ENCODE results near the gene KCNC3. TPM values are rescaled to one million over a fixed set of nuclear protein-coding genes. Genes with fewer than 3 reads are reported as not detected.

Gene KCNC3
- total and polyA plus RNA-seq, 4 donors = 0.56 to 1.6 (median 1.1) TPM

DNA sequence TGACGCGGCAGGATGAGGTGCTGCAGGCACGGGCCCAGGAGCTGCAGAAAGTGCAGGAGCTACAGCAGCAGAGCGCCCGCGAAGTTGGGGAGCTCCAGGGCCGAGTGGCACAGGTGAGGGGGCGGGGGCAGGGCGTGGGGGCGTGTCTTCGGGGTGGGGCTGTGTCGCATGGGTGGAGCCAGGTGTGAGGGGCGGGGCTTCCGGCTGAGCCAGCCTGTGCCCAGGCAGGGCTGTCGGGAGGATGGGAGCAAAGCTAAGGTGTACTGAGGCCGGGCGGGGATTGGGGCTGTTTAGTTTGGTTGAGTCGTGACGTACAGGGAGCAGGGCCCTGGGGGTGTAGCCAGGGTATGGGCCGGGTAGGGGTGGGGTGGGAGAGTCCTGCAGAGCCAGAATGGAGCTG is 62.3 kb downstream of the KCNC3 start:
- peak; percentile 85 for DNase-seq (ENCODE audit: low spot score)
- Histone ChIP-seq H3K36me3 (ENCODE audit: control insufficient read depth in 4 of 4, insufficient read depth in 3 of 4, low read depth in 1 of 4, low read length in 3 of 4) (peaks cover 8 to 37% (median 8%) of the 10 kb centered on the region in 4 donors), H3K4me3 (ENCODE audit: low read depth in 1 of 3, low read length in 3 of 3) (no peak overlapping the region), H3K9ac (ENCODE audit: low read depth in 1 of 2, low read length in 2 of 2) (no peak overlapping the region), H3K27ac (ENCODE audit: low read depth in 1 of 2, low read length in 2 of 2) (no peak overlapping the region), H3K27me3 (ENCODE audit: control insufficient read depth in 4 of 4, insufficient read depth in 4 of 4, low read length in 3 of 4) (no peaks in the 10 kb centered on the region), H3K9me3 (ENCODE audit: control insufficient read depth in 4 of 4, low read length in 3 of 4) (no peaks in the 10 kb centered on the region), H3K4me1 (ENCODE audit: control insufficient read depth in 4 of 4, insufficient read depth in 4 of 4, low read length in 3 of 4) (peaks cover 0 to 3% (median under 1%) of the 10 kb centered on the region in 4 donors)
- TF ChIP-seq, protein P1, sequence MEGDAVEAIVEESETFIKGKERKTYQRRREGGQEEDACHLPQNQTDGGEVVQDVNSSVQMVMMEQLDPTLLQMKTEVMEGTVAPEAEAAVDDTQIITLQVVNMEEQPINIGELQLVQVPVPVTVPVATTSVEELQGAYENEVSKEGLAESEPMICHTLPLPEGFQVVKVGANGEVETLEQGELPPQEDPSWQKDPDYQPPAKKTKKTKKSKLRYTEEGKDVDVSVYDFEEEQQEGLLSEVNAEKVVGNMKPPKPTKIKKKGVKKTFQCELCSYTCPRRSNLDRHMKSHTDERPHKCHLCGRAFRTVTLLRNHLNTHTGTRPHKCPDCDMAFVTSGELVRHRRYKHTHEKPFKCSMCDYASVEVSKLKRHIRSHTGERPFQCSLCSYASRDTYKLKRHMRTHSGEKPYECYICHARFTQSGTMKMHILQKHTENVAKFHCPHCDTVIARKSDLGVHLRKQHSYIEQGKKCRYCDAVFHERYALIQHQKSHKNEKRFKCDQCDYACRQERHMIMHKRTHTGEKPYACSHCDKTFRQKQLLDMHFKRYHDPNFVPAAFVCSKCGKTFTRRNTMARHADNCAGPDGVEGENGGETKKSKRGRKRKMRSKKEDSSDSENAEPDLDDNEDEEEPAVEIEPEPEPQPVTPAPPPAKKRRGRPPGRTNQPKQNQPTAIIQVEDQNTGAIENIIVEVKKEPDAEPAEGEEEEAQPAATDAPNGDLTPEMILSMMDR (IDR thresholded peaks at IDR 0.05; ENCODE audit: low read depth, low read length, missing input control) = no peak
- no peak for TF ChIP-seq RXRA (IDR thresholded peaks at IDR 0.05)
- WGBS = 63% methylated on average over 20 of the region's 20 CpGs

DNA sequence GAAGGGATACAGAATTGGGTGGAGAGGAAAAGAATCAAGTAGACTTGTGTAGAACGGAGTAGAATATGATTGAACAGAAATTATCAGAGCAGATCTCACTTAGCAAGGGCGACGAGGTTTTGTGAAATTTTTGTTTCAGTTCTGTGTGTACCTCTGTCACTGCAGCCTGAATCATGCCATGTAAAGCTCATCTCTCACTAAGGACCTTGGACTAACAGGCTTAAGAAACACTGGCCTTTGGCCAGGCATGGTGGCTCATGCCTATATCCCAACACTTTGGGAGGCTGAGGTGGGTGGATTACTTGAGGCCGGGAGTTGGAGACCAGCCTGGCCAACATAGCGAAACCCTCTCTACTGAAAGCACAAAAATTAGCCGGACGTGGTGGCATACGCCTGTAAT is 63.1 kb downstream of the KCNC3 start:
- Histone ChIP-seq H3K4me3 (ENCODE audit: low read depth in 1 of 3, low read length in 3 of 3) (no peak overlapping the region), H3K9ac (ENCODE audit: low read depth in 1 of 2, low read length in 2 of 2) (no peak overlapping the region), H3K4me1 (ENCODE audit: control insufficient read depth in 4 of 4, insufficient read depth in 4 of 4, low read length in 3 of 4) (peaks cover 0 to 3% (median under 1%) of the 10 kb centered on the region in 4 donors), H3K36me3 (ENCODE audit: control insufficient read depth in 4 of 4, insufficient read depth in 3 of 4, low read depth in 1 of 4, low read length in 3 of 4) (peaks cover 5 to 36% (median 8%) of the 10 kb centered on the region in 4 donors), H3K9me3 (ENCODE audit: control insufficient read depth in 4 of 4, low read length in 3 of 4) (no peaks in the 10 kb centered on the region), H3K27ac (ENCODE audit: low read depth in 1 of 2, low read length in 2 of 2) (no peak overlapping the region), H3K27me3 (ENCODE audit: control insufficient read depth in 4 of 4, insufficient read depth in 4 of 4, low read length in 3 of 4) (no peaks in the 10 kb centered on the region)
- DNase-seq (ENCODE audit: low spot score) = no peak
- no peak for TF ChIP-seq YY1 (IDR thresholded peaks at IDR 0.05)
- peak; percentile 52 to 67 for TF ChIP-seq HNF4A (conservative IDR thresholded peaks at IDR 0.05)
- peak; percentile 39 for TF ChIP-seq SP1 (IDR thresholded peaks at IDR 0.05)
- 79% methylated on average over 8 of the region's 8 CpGs for WGBS

DNA sequence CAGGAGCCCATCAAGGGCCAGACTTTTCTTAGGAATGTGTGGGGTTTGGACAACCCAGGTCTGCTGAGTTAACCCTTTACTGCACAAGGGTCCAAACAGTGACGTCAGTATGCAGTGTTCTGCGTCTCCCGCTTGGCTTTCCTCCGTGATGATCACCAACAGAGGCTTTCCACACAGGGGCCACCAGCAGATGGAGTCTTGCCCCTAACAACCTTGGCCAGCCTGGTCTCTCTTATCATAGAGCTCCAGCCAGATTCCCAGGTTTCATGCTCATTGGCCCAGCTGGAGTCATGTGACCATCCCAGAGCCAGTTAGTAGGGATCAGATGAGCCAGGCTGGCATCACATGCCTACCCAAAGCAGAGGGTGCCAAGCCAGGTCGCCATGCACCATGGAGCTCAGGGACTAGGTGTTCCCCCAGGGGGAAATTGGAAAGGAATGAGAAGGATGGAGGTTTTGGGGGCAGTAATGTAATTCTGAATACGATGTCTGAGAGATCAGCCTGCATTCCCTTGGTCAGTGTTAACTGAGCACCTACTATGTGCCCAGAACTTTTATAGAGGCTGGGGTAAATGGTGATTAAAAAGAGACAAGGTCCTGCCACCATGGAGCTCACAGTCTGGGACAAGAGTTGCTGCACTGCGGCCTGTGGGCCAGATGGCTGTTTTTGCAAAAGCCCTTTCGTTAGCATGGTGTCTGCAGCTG is 64.5 kb downstream of the KCNC3 start:
- H3K36me3 ChIP-seq (ENCODE audit: control insufficient read depth in 4 of 4, insufficient read depth in 3 of 4, low read depth in 1 of 4, low read length in 3 of 4) = peaks cover 3 to 35% (median 6%) of the 10 kb centered on the region in 4 donors
- H3K27ac ChIP-seq (ENCODE audit: low read depth in 1 of 2, low read length in 2 of 2) = no peak overlapping the region
- no peak for TF ChIP-seq EGR1 (IDR thresholded peaks at IDR 0.05; ENCODE audit: low read depth in 2 of 2)
- TF ChIP-seq HNF4A (conservative IDR thresholded peaks at IDR 0.05) = no peak
- TF ChIP-seq FOXA1 (IDR thresholded peaks at IDR 0.05) = no peak
- TF ChIP-seq JUND (IDR thresholded peaks at IDR 0.05) = no peak
- TF ChIP-seq RXRA (IDR thresholded peaks at IDR 0.05) = no peak
- TF ChIP-seq, protein P2, sequence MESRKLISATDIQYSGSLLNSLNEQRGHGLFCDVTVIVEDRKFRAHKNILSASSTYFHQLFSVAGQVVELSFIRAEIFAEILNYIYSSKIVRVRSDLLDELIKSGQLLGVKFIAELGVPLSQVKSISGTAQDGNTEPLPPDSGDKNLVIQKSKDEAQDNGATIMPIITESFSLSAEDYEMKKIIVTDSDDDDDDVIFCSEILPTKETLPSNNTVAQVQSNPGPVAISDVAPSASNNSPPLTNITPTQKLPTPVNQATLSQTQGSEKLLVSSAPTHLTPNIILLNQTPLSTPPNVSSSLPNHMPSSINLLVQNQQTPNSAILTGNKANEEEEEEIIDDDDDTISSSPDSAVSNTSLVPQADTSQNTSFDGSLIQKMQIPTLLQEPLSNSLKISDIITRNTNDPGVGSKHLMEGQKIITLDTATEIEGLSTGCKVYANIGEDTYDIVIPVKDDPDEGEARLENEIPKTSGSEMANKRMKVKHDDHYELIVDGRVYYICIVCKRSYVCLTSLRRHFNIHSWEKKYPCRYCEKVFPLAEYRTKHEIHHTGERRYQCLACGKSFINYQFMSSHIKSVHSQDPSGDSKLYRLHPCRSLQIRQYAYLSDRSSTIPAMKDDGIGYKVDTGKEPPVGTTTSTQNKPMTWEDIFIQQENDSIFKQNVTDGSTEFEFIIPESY (IDR thresholded peaks at IDR 0.05) = no peak
- TF ChIP-seq, protein P3, sequence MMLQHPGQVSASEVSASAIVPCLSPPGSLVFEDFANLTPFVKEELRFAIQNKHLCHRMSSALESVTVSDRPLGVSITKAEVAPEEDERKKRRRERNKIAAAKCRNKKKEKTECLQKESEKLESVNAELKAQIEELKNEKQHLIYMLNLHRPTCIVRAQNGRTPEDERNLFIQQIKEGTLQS (IDR thresholded peaks at IDR 0.05) = no peak
- TF ChIP-seq, protein P4, sequence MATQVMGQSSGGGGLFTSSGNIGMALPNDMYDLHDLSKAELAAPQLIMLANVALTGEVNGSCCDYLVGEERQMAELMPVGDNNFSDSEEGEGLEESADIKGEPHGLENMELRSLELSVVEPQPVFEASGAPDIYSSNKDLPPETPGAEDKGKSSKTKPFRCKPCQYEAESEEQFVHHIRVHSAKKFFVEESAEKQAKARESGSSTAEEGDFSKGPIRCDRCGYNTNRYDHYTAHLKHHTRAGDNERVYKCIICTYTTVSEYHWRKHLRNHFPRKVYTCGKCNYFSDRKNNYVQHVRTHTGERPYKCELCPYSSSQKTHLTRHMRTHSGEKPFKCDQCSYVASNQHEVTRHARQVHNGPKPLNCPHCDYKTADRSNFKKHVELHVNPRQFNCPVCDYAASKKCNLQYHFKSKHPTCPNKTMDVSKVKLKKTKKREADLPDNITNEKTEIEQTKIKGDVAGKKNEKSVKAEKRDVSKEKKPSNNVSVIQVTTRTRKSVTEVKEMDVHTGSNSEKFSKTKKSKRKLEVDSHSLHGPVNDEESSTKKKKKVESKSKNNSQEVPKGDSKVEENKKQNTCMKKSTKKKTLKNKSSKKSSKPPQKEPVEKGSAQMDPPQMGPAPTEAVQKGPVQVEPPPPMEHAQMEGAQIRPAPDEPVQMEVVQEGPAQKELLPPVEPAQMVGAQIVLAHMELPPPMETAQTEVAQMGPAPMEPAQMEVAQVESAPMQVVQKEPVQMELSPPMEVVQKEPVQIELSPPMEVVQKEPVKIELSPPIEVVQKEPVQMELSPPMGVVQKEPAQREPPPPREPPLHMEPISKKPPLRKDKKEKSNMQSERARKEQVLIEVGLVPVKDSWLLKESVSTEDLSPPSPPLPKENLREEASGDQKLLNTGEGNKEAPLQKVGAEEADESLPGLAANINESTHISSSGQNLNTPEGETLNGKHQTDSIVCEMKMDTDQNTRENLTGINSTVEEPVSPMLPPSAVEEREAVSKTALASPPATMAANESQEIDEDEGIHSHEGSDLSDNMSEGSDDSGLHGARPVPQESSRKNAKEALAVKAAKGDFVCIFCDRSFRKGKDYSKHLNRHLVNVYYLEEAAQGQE (IDR thresholded peaks at IDR 0.05) = no peak
- TF ChIP-seq, protein P1 (IDR thresholded peaks at IDR 0.05; ENCODE audit: low read depth, low read length, missing input control) = no peak
- no peak for TF ChIP-seq NR2F2 (IDR thresholded peaks at IDR 0.05)
- no peak for TF ChIP-seq YY1 (IDR thresholded peaks at IDR 0.05)
- no peak for TF ChIP-seq RAD21 (IDR thresholded peaks at IDR 0.05)
- TF ChIP-seq TAF1 (conservative IDR thresholded peaks at IDR 0.05) = no peak
- TF ChIP-seq SP1 (IDR thresholded peaks at IDR 0.05) = no peak
- WGBS = 90% methylated on average over 8 of the region's 8 CpGs
- no peak overlapping the region for H3K4me3 ChIP-seq (ENCODE audit: low read depth in 1 of 3, low read length in 3 of 3)
- H3K4me1 ChIP-seq (ENCODE audit: control insufficient read depth in 4 of 4, insufficient read depth in 4 of 4, low read length in 3 of 4) = peaks cover 0 to 3% (median under 1%) of the 10 kb centered on the region in 4 donors
- no peaks in the 10 kb centered on the region for H3K27me3 ChIP-seq (ENCODE audit: control insufficient read depth in 4 of 4, insufficient read depth in 4 of 4, low read length in 3 of 4)
- no peaks in the 10 kb centered on the region for H3K9me3 ChIP-seq (ENCODE audit: control insufficient read depth in 4 of 4, low read length in 3 of 4)
- peak; percentile 55 for DNase-seq (ENCODE audit: low spot score)
- no peak overlapping the region for H3K9ac ChIP-seq (ENCODE audit: low read depth in 1 of 2, low read length in 2 of 2)
